ENCODE measurements around the gene CATSPERD. TPM values are rescaled to one million over a fixed set of nuclear protein-coding genes. Genes with fewer than 3 reads are reported as not detected.

The CATSPERD gene
- total and polyA plus RNA-seq, 9 of the 15 experiments (the other 6 are each of a cell fraction or from before 2014, with no cell fraction given) = not detected

DNA sequence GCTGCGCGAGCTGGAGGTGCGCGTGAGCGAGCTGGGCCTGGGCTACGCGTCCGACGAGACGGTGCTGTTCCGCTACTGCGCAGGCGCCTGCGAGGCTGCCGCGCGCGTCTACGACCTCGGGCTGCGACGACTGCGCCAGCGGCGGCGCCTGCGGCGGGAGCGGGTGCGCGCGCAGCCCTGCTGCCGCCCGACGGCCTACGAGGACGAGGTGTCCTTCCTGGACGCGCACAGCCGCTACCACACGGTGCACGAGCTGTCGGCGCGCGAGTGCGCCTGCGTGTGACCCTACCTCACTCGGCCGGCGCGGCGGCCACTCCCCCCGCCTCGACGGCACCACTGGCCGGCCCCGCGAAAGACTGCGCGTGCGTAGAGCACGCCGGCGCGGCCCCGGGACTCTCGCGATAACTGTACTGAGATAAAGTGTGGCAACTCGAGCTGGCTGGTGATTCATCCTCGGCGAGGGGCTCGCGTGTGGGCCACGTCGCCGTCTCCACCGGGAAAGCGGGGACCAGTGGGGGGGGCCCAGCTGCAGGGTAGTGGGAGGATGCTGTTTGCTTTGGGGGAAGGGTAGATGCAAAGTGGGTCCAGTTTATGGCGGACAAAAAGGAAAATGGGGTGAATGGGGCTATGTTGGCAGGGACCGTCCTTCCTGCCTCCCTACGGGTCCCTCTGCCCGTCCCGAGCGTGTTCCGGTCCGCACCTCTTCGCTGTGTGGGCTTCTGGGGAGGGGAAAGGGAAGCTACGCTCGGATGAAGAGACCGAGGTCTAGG, 107.6 kb downstream of the CATSPERD start (continued):
- TF ChIP-seq, protein P1, sequence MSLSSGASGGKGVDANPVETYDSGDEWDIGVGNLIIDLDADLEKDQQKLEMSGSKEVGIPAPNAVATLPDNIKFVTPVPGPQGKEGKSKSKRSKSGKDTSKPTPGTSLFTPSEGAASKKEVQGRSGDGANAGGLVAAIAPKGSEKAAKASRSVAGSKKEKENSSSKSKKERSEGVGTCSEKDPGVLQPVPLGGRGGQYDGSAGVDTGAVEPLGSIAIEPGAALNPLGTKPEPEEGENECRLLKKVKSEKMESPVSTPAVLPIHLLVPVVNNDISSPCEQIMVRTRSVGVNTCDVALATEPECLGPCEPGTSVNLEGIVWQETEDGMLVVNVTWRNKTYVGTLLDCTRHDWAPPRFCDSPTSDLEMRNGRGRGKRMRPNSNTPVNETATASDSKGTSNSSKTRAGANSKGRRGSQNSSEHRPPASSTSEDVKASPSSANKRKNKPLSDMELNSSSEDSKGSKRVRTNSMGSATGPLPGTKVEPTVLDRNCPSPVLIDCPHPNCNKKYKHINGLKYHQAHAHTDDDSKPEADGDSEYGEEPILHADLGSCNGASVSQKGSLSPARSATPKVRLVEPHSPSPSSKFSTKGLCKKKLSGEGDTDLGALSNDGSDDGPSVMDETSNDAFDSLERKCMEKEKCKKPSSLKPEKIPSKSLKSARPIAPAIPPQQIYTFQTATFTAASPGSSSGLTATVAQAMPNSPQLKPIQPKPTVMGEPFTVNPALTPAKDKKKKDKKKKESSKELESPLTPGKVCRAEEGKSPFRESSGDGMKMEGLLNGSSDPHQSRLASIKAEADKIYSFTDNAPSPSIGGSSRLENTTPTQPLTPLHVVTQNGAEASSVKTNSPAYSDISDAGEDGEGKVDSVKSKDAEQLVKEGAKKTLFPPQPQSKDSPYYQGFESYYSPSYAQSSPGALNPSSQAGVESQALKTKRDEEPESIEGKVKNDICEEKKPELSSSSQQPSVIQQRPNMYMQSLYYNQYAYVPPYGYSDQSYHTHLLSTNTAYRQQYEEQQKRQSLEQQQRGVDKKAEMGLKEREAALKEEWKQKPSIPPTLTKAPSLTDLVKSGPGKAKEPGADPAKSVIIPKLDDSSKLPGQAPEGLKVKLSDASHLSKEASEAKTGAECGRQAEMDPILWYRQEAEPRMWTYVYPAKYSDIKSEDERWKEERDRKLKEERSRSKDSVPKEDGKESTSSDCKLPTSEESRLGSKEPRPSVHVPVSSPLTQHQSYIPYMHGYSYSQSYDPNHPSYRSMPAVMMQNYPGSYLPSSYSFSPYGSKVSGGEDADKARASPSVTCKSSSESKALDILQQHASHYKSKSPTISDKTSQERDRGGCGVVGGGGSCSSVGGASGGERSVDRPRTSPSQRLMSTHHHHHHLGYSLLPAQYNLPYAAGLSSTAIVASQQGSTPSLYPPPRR (CRISPR knock-in tag; IDR thresholded peaks at IDR 0.05; ENCODE audit: borderline replicate concordance) = peak; percentile 42; the same call in 1 of the 2 replicates
- TF ChIP-seq MYBL2 (IDR thresholded peaks at IDR 0.05; ENCODE audit: low read depth) (no peak), MYBL2 (CRISPR knock-in tag; IDR thresholded peaks at IDR 0.05; ENCODE audit: borderline replicate concordance) (no peak), ILF3 (IDR thresholded peaks at IDR 0.05; ENCODE audit: borderline replicate concordance) (no peak), NONO (IDR thresholded peaks at IDR 0.05; ENCODE audit: low read depth in 2 of 2, low read length in 1 of 2) (peak; percentile 87 to 92), RBM34 (IDR thresholded peaks at IDR 0.05; ENCODE audit: borderline replicate concordance, insufficient read depth, low read length) (no peak), NUFIP1 (IDR thresholded peaks at IDR 0.05; ENCODE audit: partially characterized antibody) (no peak), STAT5A (IDR thresholded peaks at IDR 0.05; ENCODE audit: borderline replicate concordance, low read length) (no peak), BCLAF1 (IDR thresholded peaks at IDR 0.05; ENCODE audit: borderline replicate concordance in 1 of 2, control insufficient read depth in 1 of 2, low read depth in 2 of 2, low read length in 1 of 2) (no peak), LCOR (CRISPR knock-in tag; IDR thresholded peaks at IDR 0.05) (peak; percentile 87; the same call in 1 of the 2 replicates), ZNF277 (CRISPR knock-in tag; IDR thresholded peaks at IDR 0.05; ENCODE audit: borderline replicate concordance) (no peak)
- TF ChIP-seq, protein P2, sequence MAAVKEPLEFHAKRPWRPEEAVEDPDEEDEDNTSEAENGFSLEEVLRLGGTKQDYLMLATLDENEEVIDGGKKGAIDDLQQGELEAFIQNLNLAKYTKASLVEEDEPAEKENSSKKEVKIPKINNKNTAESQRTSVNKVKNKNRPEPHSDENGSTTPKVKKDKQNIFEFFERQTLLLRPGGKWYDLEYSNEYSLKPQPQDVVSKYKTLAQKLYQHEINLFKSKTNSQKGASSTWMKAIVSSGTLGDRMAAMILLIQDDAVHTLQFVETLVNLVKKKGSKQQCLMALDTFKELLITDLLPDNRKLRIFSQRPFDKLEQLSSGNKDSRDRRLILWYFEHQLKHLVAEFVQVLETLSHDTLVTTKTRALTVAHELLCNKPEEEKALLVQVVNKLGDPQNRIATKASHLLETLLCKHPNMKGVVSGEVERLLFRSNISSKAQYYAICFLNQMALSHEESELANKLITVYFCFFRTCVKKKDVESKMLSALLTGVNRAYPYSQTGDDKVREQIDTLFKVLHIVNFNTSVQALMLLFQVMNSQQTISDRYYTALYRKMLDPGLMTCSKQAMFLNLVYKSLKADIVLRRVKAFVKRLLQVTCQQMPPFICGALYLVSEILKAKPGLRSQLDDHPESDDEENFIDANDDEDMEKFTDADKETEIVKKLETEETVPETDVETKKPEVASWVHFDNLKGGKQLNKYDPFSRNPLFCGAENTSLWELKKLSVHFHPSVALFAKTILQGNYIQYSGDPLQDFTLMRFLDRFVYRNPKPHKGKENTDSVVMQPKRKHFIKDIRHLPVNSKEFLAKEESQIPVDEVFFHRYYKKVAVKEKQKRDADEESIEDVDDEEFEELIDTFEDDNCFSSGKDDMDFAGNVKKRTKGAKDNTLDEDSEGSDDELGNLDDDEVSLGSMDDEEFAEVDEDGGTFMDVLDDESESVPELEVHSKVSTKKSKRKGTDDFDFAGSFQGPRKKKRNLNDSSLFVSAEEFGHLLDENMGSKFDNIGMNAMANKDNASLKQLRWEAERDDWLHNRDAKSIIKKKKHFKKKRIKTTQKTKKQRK (IDR thresholded peaks at IDR 0.05; ENCODE audit: borderline replicate concordance, low read depth, low read length) = no peak

Measured in K562 (cell line).